Stimulated activated naive CD8-positive, alpha-beta T cell treated with anti-CD3 and anti-CD28 coated beads, Interleukin-15, Interleukin-2, amounts not matched to agents 100 ng/mL and 50 ng/mL, for 24 hours (primary cell): Measurements from ENCODE around the gene CSNK1G2.
"Not testable (repeated sequence)": the region's sequence is repeated elsewhere in the genome, so short reads cannot be mapped to it uniquely, and the experiment has no call there.

Source experiments
- H3K27ac Mint-ChIP-seq: one replicate; pipeline ENCODE4 v1.8.0; 2021; ENCODE audit warnings: mild to moderate bottlenecking, mixed read lengths
- H3K27me3 Mint-ChIP-seq: one replicate; pipeline ENCODE4 v1.8.0; 2021; ENCODE audit warnings: mixed read lengths
- H3K36me3 Mint-ChIP-seq: one replicate; pipeline ENCODE4 v1.8.0; 2021; ENCODE audit warnings: low read depth, mixed read lengths
- H3K4me1 Mint-ChIP-seq: one replicate; pipeline ENCODE4 v1.8.0; 2021; ENCODE audit warnings: low read depth, mixed read lengths
- H3K4me3 Mint-ChIP-seq: one replicate; pipeline ENCODE4 v1.8.0; 2021; ENCODE audit warnings: mild to moderate bottlenecking, mixed read lengths
- H3K9me3 Mint-ChIP-seq: one replicate; pipeline ENCODE4 v1.8.0; 2021; ENCODE audit warnings: mixed read lengths

CSNK1G2 gene

GRCh38 chr19:1979017-1979416 is 38.0 kb downstream of the CSNK1G2 start:
- peaks cover 22% of the 10 kb centered on the region for H3K36me3 Mint-ChIP-seq
- no peaks in the 10 kb centered on the region for H3K9me3 Mint-ChIP-seq
- H3K27me3 Mint-ChIP-seq: no peaks in the 10 kb centered on the region
- H3K4me3 Mint-ChIP-seq: no peak overlapping the region
- H3K27ac Mint-ChIP-seq: no peak overlapping the region
- H3K4me1 Mint-ChIP-seq: no peaks in the 10 kb centered on the region

GRCh38 chr19:1979642-1980041 is 38.7 kb downstream of the CSNK1G2 start:
- no peak overlapping the region for H3K4me3 Mint-ChIP-seq
- peaks cover 22% of the 10 kb centered on the region for H3K36me3 Mint-ChIP-seq
- no peaks in the 10 kb centered on the region for H3K4me1 Mint-ChIP-seq
- H3K9me3 Mint-ChIP-seq: no peaks in the 10 kb centered on the region
- no peaks in the 10 kb centered on the region for H3K27me3 Mint-ChIP-seq
- no peak overlapping the region for H3K27ac Mint-ChIP-seq

DNA sequence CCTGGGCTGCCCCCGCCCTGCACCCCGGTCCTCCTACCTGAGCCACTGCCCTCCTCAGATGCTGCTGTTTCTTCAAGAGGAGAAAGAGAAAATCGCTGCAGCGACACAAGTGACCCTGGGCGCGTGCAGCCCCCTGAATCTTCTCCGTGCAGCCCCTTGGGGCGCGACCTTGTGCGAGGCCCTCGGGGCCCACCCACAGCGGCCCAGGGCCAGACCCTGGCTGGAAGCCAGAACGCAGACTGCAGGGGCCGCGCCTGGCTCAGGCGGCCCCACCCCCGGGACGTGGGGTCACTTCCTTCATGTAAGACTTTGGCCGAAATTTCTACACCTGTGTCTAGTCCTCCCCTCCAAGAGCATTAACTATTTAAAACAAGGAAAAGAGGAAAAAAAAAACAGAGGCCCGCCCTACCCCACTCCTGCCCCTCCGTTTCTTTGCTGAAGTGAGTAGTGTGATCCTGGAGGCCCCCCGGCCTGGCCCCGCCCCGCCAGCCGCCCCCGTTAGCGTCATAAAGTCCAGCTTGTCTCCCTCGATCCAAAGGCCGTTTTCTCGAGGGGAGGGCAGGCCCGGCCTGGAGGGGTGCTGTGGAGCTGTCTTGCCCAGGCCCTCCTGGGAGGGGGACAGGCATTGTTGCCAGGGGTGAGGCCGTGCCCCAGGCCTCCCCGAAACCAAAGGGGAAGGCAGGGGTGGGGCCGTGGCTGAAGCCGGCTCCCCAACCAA is 39.3 kb downstream of the CSNK1G2 start:
- H3K27ac Mint-ChIP-seq: no peak overlapping the region
- H3K27me3 Mint-ChIP-seq: no peaks in the 10 kb centered on the region
- H3K4me3 Mint-ChIP-seq: no peak overlapping the region
- no peaks in the 10 kb centered on the region for H3K4me1 Mint-ChIP-seq
- no peaks in the 10 kb centered on the region for H3K9me3 Mint-ChIP-seq
- peaks cover 18% of the 10 kb centered on the region for H3K36me3 Mint-ChIP-seq

- peaks cover 17% of the 10 kb centered on the region for H3K36me3 Mint-ChIP-seq
- no peak overlapping the region for H3K4me3 Mint-ChIP-seq
Measured at GRCh38 chr19:1980809-1981181, 39.8 kb downstream of the CSNK1G2 start.

GRCh38 chr19:1981253-1981652 is 40.3 kb downstream of the CSNK1G2 start:
- peaks cover 17% of the 10 kb centered on the region for H3K36me3 Mint-ChIP-seq
- no peaks in the 10 kb centered on the region for H3K27me3 Mint-ChIP-seq
- no peaks in the 10 kb centered on the region for H3K9me3 Mint-ChIP-seq
- no peak overlapping the region for H3K27ac Mint-ChIP-seq
- no peak overlapping the region for H3K4me3 Mint-ChIP-seq
- H3K4me1 Mint-ChIP-seq: no peaks in the 10 kb centered on the region

More at GRCh38 chr19:1980809-1981181, 39.8 kb downstream of the CSNK1G2 start:
- Mint-ChIP-seq H3K9me3 (no peaks in the 10 kb centered on the region), H3K27me3 (no peaks in the 10 kb centered on the region), H3K27ac (no peak overlapping the region), H3K4me1 (no peaks in the 10 kb centered on the region)

- H3K27me3 Mint-ChIP-seq: no peaks in the 10 kb centered on the region
- no peak overlapping the region for H3K4me3 Mint-ChIP-seq
- no peaks in the 10 kb centered on the region for H3K9me3 Mint-ChIP-seq
- no peaks in the 10 kb centered on the region for H3K4me1 Mint-ChIP-seq
- H3K36me3 Mint-ChIP-seq: peaks cover 18% of the 10 kb centered on the region
- no peak overlapping the region for H3K27ac Mint-ChIP-seq
Measured at GRCh38 chr19:1984357-1984756, 43.4 kb downstream of the CSNK1G2 start.

GRCh38 chr19:1985588-1986356 is 44.8 kb downstream of the CSNK1G2 start:
- no peaks in the 10 kb centered on the region for H3K9me3 Mint-ChIP-seq
- no peak overlapping the region for H3K4me3 Mint-ChIP-seq
- H3K27me3 Mint-ChIP-seq: no peaks in the 10 kb centered on the region
- no peaks in the 10 kb centered on the region for H3K4me1 Mint-ChIP-seq
- peaks cover 26% of the 10 kb centered on the region for H3K36me3 Mint-ChIP-seq
- H3K27ac Mint-ChIP-seq: no peak overlapping the region

- H3K4me1 Mint-ChIP-seq: no peaks in the 10 kb centered on the region
- H3K4me3 Mint-ChIP-seq: no peak overlapping the region
- peaks cover 21% of the 10 kb centered on the region for H3K36me3 Mint-ChIP-seq
- no peaks in the 10 kb centered on the region for H3K27me3 Mint-ChIP-seq
- no peaks in the 10 kb centered on the region for H3K9me3 Mint-ChIP-seq
- no peak overlapping the region for H3K27ac Mint-ChIP-seq
Measured at GRCh38 chr19:1986357-1987162, 45.6 kb downstream of the CSNK1G2 start.

DNA sequence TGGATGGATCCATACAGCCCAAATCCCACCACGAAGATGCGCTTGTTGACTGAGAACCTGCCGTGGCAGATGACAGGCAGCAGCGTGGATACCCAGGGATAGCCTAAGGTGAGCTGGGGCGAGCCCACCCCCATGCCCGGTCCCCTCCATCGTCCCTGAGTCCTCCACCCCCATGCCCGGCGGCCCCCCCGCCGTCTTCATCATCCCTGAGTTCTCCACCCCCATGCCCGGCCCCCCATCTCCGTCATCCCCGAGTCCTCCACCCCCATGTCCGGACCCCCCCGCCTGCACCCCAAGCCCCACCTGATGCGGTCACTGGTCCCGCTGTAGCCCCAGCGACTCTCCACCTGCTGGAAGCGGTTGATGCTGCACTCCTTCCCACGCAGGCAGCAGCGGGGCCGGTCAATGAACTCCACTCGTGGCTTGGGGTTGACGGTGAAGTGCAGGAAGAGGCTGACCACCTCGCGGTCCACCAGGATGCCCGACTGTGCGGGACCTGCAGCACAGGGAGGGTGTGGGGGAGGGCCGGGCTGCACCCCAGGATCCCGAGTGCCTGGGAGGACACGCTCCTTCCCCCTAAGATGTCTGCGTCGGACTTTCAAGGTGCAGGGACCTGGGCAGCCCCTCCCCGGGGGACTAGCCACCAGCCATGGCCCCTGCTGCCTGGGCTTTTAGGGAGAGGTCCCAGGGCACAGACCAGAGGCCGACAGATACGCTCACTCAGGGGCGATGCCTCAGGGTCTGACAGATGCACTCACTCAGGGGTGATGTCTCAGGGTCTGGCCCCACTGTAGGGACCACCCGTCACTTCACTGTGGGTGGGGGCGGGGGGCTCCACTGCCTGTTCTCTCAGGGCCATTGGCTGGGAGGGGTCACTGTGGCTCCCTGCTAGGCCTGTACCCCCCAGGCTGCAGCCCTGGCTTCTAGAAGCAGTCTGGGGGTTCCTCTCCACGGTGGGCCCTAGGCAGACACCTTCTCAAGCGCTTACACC is 46.5 kb downstream of the CSNK1G2 start:
- no peak overlapping the region for H3K4me3 Mint-ChIP-seq

GRCh38 chr19:1988464-1988863 is 47.5 kb downstream of the CSNK1G2 start:
- H3K27me3 Mint-ChIP-seq, H3K4me3 Mint-ChIP-seq, H3K4me1 Mint-ChIP-seq, H3K9me3 Mint-ChIP-seq, H3K27ac Mint-ChIP-seq: not testable (repeated sequence)
- H3K36me3 Mint-ChIP-seq: peaks cover 10% of the 10 kb centered on the region

More for the DNA sequence above, 46.5 kb downstream of the CSNK1G2 start:
- H3K36me3 Mint-ChIP-seq: peaks cover 15% of the 10 kb centered on the region
- no peaks in the 10 kb centered on the region for H3K9me3 Mint-ChIP-seq
- H3K4me1 Mint-ChIP-seq: no peaks in the 10 kb centered on the region
- no peaks in the 10 kb centered on the region for H3K27me3 Mint-ChIP-seq
- H3K27ac Mint-ChIP-seq: no peak overlapping the region

DNA sequence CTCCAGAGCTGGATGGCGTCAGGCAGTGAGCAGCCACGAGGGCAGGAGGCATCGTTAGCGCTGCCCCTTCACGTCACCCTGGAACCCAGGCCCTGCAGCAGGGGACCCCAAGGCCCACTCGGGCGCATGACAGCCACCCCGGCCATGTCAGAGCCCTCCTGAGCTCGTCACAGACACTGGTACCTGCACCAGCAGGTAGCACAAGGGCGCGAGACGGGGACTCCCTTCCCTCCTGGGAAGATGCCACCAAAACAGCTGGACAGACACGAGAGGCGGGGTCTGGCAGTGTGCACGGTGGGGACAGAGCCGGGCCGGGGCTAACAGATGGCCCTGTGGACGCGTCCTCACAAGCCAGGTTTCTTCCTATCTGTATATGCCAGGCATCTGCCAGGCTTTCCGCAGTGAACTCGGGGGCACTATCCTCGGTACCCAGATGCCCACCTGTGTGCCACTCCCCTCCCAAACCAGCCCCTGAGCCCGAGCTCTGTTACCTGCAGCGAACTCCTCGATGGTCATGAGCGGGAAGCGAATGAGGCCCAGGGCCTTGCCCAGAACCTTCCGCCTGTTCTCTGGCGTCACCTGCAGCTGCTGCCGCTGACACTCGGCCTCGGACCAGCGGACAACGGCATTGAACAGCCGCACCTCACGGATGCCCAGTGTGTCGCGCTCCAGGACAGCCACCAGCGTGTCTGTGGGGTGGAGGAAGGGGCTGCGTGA is 48.7 kb downstream of the CSNK1G2 start:
- Mint-ChIP-seq H3K9me3 (no peaks in the 10 kb centered on the region), H3K4me3 (no peak overlapping the region), H3K4me1 (no peaks in the 10 kb centered on the region), H3K36me3 (peaks cover 9% of the 10 kb centered on the region), H3K27ac (no peak overlapping the region), H3K27me3 (no peaks in the 10 kb centered on the region)

GRCh38 chr19:1990230-1991017 is 49.5 kb downstream of the CSNK1G2 start:
- no peaks in the 10 kb centered on the region for H3K27me3 Mint-ChIP-seq
- H3K4me3 Mint-ChIP-seq: no peak overlapping the region
- no peaks in the 10 kb centered on the region for H3K4me1 Mint-ChIP-seq
- no peak overlapping the region for H3K27ac Mint-ChIP-seq
- H3K9me3 Mint-ChIP-seq: no peaks in the 10 kb centered on the region
- H3K36me3 Mint-ChIP-seq: peaks cover 9% of the 10 kb centered on the region
